ENCODE results near the gene PBX1. TPM values are rescaled to one million over a fixed set of nuclear protein-coding genes. Genes with fewer than 3 reads are reported as not detected.

Gene PBX1
- total and polyA plus RNA-seq, 4 donors: 2.2 to 17.3 (median 5.1) TPM

DNA sequence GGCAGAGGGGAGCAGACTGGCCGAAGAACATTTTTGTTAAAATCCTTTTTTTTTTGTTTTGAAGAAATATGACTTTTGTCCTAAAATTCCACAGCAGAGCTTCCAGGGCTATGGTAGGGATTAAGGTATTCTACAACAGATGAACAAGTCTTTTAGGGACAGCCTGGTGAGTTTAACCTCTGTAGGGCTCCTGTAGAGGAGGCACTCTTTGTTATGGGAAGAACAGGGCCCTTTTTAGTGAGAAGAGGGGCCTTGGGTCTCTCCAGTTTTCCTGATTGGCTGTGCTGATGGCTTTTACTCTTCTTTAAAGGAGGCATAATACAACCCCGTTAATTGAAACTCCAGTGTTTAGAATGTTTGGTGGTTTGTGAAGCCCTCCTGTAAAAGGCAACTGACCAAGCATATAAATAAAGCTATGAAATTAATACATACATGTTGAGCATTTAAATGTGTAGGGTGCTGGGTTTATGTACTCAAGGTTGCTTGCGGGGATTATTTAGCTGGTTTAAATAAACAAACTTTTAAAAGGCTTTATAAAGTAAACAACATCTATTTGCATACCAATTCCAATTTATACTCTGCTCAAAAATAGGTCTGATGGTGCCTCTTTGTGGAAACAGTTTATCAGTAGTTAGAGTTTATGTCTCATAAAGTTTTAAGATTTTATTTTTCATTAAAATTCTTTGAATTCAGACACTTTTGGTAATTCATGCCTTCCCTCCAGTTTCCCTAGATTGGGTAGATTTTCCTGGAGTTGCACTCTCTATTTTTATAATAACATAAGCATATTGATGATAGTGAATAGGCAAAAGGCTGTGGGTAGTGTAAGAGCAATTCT, 46.5 kb downstream of the PBX1 start:
- H3K4me1 ChIP-seq (ENCODE audit: control insufficient read depth in 4 of 4, insufficient read depth in 4 of 4, low read length in 3 of 4): no peaks in the 10 kb centered on the region
- H3K9ac ChIP-seq (ENCODE audit: low read depth in 1 of 2, low read length in 2 of 2): no peak overlapping the region
- 67% methylated on average over 3 of the region's 3 CpGs for WGBS
- H3K4me3 ChIP-seq (ENCODE audit: low read depth in 1 of 3, low read length in 3 of 3): no peak overlapping the region
- H3K27ac ChIP-seq (ENCODE audit: low read depth in 1 of 2, low read length in 2 of 2): no peak overlapping the region
- H3K27me3 ChIP-seq (ENCODE audit: control insufficient read depth in 4 of 4, insufficient read depth in 4 of 4, low read length in 3 of 4): no peaks in the 10 kb centered on the region
- no peak for DNase-seq (ENCODE audit: low spot score)
- TF ChIP-seq JUND (IDR thresholded peaks at IDR 0.05) (no peak), RAD21 (IDR thresholded peaks at IDR 0.05) (peak in 1 of 2 donors; percentile 25), NR2F2 (IDR thresholded peaks at IDR 0.05) (no peak)
- TF ChIP-seq, protein P1, sequence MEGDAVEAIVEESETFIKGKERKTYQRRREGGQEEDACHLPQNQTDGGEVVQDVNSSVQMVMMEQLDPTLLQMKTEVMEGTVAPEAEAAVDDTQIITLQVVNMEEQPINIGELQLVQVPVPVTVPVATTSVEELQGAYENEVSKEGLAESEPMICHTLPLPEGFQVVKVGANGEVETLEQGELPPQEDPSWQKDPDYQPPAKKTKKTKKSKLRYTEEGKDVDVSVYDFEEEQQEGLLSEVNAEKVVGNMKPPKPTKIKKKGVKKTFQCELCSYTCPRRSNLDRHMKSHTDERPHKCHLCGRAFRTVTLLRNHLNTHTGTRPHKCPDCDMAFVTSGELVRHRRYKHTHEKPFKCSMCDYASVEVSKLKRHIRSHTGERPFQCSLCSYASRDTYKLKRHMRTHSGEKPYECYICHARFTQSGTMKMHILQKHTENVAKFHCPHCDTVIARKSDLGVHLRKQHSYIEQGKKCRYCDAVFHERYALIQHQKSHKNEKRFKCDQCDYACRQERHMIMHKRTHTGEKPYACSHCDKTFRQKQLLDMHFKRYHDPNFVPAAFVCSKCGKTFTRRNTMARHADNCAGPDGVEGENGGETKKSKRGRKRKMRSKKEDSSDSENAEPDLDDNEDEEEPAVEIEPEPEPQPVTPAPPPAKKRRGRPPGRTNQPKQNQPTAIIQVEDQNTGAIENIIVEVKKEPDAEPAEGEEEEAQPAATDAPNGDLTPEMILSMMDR (IDR thresholded peaks at IDR 0.05; ENCODE audit: low read depth, low read length, missing input control): no peak
- no peaks in the 10 kb centered on the region for H3K36me3 ChIP-seq (ENCODE audit: control insufficient read depth in 4 of 4, insufficient read depth in 3 of 4, low read depth in 1 of 4, low read length in 3 of 4)
- no peaks in the 10 kb centered on the region for H3K9me3 ChIP-seq (ENCODE audit: control insufficient read depth in 4 of 4, low read length in 3 of 4)

DNA sequence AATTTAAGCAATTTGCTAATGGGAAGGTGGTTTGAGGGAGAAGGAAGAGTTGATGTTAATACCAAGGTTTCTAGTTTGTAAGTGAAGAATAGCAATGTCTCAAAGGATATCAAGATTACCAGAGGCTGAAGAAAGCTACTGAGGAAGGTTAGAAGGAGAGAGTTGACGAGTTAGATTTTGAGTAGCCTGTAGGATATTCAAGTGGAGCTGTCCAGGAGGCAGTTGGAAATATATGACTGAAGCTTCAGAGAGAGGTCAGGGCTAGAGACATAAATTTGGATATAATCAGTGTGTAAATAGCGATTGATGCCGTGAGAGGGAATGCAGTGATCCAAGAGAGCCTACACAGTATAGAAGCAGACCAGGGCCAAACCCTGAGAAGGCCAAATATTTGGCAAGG, 48.4 kb downstream of the PBX1 start:
- H3K4me3 ChIP-seq (ENCODE audit: low read depth in 1 of 3, low read length in 3 of 3): no peak overlapping the region
- TF ChIP-seq, protein P2, sequence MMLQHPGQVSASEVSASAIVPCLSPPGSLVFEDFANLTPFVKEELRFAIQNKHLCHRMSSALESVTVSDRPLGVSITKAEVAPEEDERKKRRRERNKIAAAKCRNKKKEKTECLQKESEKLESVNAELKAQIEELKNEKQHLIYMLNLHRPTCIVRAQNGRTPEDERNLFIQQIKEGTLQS (IDR thresholded peaks at IDR 0.05): no peak
- TF ChIP-seq EGR1 (IDR thresholded peaks at IDR 0.05; ENCODE audit: low read depth in 2 of 2) (no peak), YY1 (IDR thresholded peaks at IDR 0.05) (no peak), HNF4A (conservative IDR thresholded peaks at IDR 0.05) (no peak), FOXA2 (IDR thresholded peaks at IDR 0.05) (no peak), RAD21 (IDR thresholded peaks at IDR 0.05) (no peak), RXRA (IDR thresholded peaks at IDR 0.05) (no peak), JUND (IDR thresholded peaks at IDR 0.05) (no peak), TAF1 (conservative IDR thresholded peaks at IDR 0.05) (no peak), SP1 (IDR thresholded peaks at IDR 0.05) (no peak), HNF4G (IDR thresholded peaks at IDR 0.05) (no peak), NR2F2 (IDR thresholded peaks at IDR 0.05) (no peak), FOXA1 (IDR thresholded peaks at IDR 0.05) (no peak), GABPA (IDR thresholded peaks at IDR 0.05 in 1 of 2, conservative IDR thresholded peaks at IDR 0.05 in 1 of 2) (no peak)
- TF ChIP-seq, protein P3, sequence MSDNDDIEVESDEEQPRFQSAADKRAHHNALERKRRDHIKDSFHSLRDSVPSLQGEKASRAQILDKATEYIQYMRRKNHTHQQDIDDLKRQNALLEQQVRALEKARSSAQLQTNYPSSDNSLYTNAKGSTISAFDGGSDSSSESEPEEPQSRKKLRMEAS (IDR thresholded peaks at IDR 0.05): no peak
- TF ChIP-seq, protein P4, sequence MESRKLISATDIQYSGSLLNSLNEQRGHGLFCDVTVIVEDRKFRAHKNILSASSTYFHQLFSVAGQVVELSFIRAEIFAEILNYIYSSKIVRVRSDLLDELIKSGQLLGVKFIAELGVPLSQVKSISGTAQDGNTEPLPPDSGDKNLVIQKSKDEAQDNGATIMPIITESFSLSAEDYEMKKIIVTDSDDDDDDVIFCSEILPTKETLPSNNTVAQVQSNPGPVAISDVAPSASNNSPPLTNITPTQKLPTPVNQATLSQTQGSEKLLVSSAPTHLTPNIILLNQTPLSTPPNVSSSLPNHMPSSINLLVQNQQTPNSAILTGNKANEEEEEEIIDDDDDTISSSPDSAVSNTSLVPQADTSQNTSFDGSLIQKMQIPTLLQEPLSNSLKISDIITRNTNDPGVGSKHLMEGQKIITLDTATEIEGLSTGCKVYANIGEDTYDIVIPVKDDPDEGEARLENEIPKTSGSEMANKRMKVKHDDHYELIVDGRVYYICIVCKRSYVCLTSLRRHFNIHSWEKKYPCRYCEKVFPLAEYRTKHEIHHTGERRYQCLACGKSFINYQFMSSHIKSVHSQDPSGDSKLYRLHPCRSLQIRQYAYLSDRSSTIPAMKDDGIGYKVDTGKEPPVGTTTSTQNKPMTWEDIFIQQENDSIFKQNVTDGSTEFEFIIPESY (IDR thresholded peaks at IDR 0.05): no peak
- TF ChIP-seq, protein P5, sequence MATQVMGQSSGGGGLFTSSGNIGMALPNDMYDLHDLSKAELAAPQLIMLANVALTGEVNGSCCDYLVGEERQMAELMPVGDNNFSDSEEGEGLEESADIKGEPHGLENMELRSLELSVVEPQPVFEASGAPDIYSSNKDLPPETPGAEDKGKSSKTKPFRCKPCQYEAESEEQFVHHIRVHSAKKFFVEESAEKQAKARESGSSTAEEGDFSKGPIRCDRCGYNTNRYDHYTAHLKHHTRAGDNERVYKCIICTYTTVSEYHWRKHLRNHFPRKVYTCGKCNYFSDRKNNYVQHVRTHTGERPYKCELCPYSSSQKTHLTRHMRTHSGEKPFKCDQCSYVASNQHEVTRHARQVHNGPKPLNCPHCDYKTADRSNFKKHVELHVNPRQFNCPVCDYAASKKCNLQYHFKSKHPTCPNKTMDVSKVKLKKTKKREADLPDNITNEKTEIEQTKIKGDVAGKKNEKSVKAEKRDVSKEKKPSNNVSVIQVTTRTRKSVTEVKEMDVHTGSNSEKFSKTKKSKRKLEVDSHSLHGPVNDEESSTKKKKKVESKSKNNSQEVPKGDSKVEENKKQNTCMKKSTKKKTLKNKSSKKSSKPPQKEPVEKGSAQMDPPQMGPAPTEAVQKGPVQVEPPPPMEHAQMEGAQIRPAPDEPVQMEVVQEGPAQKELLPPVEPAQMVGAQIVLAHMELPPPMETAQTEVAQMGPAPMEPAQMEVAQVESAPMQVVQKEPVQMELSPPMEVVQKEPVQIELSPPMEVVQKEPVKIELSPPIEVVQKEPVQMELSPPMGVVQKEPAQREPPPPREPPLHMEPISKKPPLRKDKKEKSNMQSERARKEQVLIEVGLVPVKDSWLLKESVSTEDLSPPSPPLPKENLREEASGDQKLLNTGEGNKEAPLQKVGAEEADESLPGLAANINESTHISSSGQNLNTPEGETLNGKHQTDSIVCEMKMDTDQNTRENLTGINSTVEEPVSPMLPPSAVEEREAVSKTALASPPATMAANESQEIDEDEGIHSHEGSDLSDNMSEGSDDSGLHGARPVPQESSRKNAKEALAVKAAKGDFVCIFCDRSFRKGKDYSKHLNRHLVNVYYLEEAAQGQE (IDR thresholded peaks at IDR 0.05): no peak
- TF ChIP-seq, protein P1 (IDR thresholded peaks at IDR 0.05; ENCODE audit: low read depth, low read length, missing input control): no peak
- H3K27me3 ChIP-seq (ENCODE audit: control insufficient read depth in 4 of 4, insufficient read depth in 4 of 4, low read length in 3 of 4): no peaks in the 10 kb centered on the region
- no peak for DNase-seq (ENCODE audit: low spot score)
- no peak overlapping the region for H3K27ac ChIP-seq (ENCODE audit: low read depth in 1 of 2, low read length in 2 of 2)
- no peaks in the 10 kb centered on the region for H3K4me1 ChIP-seq (ENCODE audit: control insufficient read depth in 4 of 4, insufficient read depth in 4 of 4, low read length in 3 of 4)
- H3K36me3 ChIP-seq (ENCODE audit: control insufficient read depth in 4 of 4, insufficient read depth in 3 of 4, low read depth in 1 of 4, low read length in 3 of 4): no peaks in the 10 kb centered on the region
- no peak overlapping the region for H3K9ac ChIP-seq (ENCODE audit: low read depth in 1 of 2, low read length in 2 of 2)
- H3K9me3 ChIP-seq (ENCODE audit: control insufficient read depth in 4 of 4, low read length in 3 of 4): no peaks in the 10 kb centered on the region
- 91% methylated on average over 3 of the region's 3 CpGs for WGBS
